Peyer's patch (tissue), 4 donors: Measurements from ENCODE around the gene ICA1L. TPM values are rescaled to one million over a fixed set of nuclear protein-coding genes. Genes with fewer than 3 reads are reported as not detected.

ENCODE experiments used
- DNase-seq, 3 donors: peaks; one replicate each; pipeline ENCODE4 v3.0.0-alpha.2; 2017 to 2019
- H3K27ac ChIP-seq, 4 donors: fragments of 200-600 bp; sonication (generic); one replicate each; pipeline ENCODE4 v1.5.1; 2016 to 2019
- H3K27me3 ChIP-seq, 2 donors: fragments of 200-600 bp; sonication (generic); one replicate each; pipeline ENCODE4 v1.5.1; 2019
- H3K36me3 ChIP-seq, 3 donors: fragments of 200-600 bp; sonication (generic); one replicate each; pipeline ENCODE4 v1.5.1; 2016 to 2019
- H3K4me1 ChIP-seq, 4 donors: fragments of 200-600 bp; sonication (generic); one replicate each; pipeline ENCODE4 v1.5.1; 2016 to 2019
- H3K4me3 ChIP-seq, 4 donors: fragments of 200-600 bp; sonication (generic); 1 replicate in 3 of 4; 2 replicates in 1 of 4; pipeline ENCODE4 v1.5.1; 2016 to 2019; ENCODE audit warnings: mild to moderate bottlenecking in 1 of 4
- H3K9me3 ChIP-seq, 4 donors: fragments of 200-600 bp; sonication (generic); one replicate each; pipeline ENCODE4 v1.5.1; 2016 to 2019; ENCODE audit warnings: mild to moderate bottlenecking in 1 of 4
- CTCF ChIP-seq, 6 experiments: fragments of 450-650 bp in 4 of 6; fragments of 200-600 bp in 2 of 6; sonication (generic) in 1 of 6; IDR thresholded peaks; one replicate each; pipeline ENCODE4 v1.5.1; 2017 to 2019; ENCODE audit warnings: antibody characterized with exemption in 6 of 6, mild to moderate bottlenecking in 3 of 6, moderate library complexity in 1 of 6
- POLR2A ChIP-seq, 2 donors: fragments of 450-650 bp; IDR thresholded peaks; one replicate each; pipeline ENCODE4 v1.5.1; 2017; ENCODE audit warnings: antibody characterized with exemption in 2 of 2, mild to moderate bottlenecking in 2 of 2, moderate library complexity in 2 of 2
- total RNA-seq, 4 donors: library from RNA; depleted of rRNA; stranded (reverse); fragments of >200 nt; gene quantifications; one replicate each; pipeline ENCODE4 v1.1.0, GENCODE V29; 2016

Gene ICA1L
- total RNA-seq, 4 donors from 2014 or later: 2.5 to 6.3 (median 4.9) TPM

GRCh38 chr2:202771741-202772460, 99.7 kb downstream of the ICA1L start:
- H3K27me3 ChIP-seq: no peaks in the 10 kb centered on the region
- no peaks in the 10 kb centered on the region for H3K4me1 ChIP-seq
- peaks cover 0 to 9% (median 0%) of the 10 kb centered on the region in 3 donors for H3K36me3 ChIP-seq
- H3K9me3 ChIP-seq: no peaks in the 10 kb centered on the region
- TF ChIP-seq POLR2A (IDR thresholded peaks at IDR 0.05) (no peak), CTCF (IDR thresholded peaks at IDR 0.05) (no peak)
- H3K4me3 ChIP-seq: no peak overlapping the region
- no peak overlapping the region for H3K27ac ChIP-seq
- no peak for DNase-seq

- H3K4me3 ChIP-seq: no peak overlapping the region
- H3K27ac ChIP-seq: no peak overlapping the region
- peaks cover 0 to 9% (median 0%) of the 10 kb centered on the region in 3 donors for H3K36me3 ChIP-seq
- H3K4me1 ChIP-seq: no peaks in the 10 kb centered on the region
- H3K9me3 ChIP-seq: no peaks in the 10 kb centered on the region
- H3K27me3 ChIP-seq: no peaks in the 10 kb centered on the region
- no peak for DNase-seq
- TF ChIP-seq CTCF (IDR thresholded peaks at IDR 0.05): no peak
- no peak for TF ChIP-seq POLR2A (IDR thresholded peaks at IDR 0.05)
Observed at GRCh38 chr2:202771336-202771735, 100.2 kb downstream of the ICA1L start.

- Histone ChIP-seq H3K36me3 (peaks cover 0 to 14% (median 0%) of the 10 kb centered on the region in 3 donors), H3K9me3 (no peaks in the 10 kb centered on the region), H3K27ac (no peak overlapping the region), H3K27me3 (no peaks in the 10 kb centered on the region), H3K4me3 (no peak overlapping the region), H3K4me1 (no peaks in the 10 kb centered on the region)
- DNase-seq: no peak
- TF ChIP-seq POLR2A (IDR thresholded peaks at IDR 0.05): no peak
- no peak for TF ChIP-seq CTCF (IDR thresholded peaks at IDR 0.05)
Observed at GRCh38 chr2:202769201-202769600, 102.4 kb downstream of the ICA1L start.

DNA sequence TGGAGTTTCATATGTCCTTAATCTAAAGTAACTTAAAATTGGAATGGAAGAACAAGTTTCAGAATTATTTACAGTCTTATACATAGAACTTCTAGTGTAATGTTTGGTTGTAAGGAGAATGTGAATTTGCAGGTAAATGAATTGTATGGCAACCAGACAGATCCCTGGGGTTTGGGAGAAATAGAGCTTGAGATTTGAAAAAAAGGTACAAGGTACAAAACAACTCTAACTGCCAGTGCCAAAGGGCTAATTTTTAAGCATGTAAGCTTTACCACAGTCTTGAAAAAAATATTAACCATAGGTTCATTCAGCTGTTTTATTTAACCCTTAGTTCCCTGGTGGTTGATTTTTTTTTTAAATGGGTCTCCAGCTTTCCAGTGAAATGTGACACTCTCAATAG, 103.3 kb downstream of the ICA1L start:
- DNase-seq: no peak
- H3K4me1 ChIP-seq: no peaks in the 10 kb centered on the region
- no peaks in the 10 kb centered on the region for H3K9me3 ChIP-seq
- no peak overlapping the region for H3K27ac ChIP-seq
- TF ChIP-seq POLR2A (IDR thresholded peaks at IDR 0.05): no peak
- TF ChIP-seq CTCF (IDR thresholded peaks at IDR 0.05): no peak
- H3K27me3 ChIP-seq: no peaks in the 10 kb centered on the region
- H3K4me3 ChIP-seq: no peak overlapping the region
- peaks cover 0 to 14% (median 0%) of the 10 kb centered on the region in 3 donors for H3K36me3 ChIP-seq

- Histone ChIP-seq H3K9me3 (no peaks in the 10 kb centered on the region), H3K4me3 (no peak overlapping the region), H3K27ac (no peak overlapping the region), H3K27me3 (no peaks in the 10 kb centered on the region), H3K36me3 (peaks cover 0 to 16% (median 0%) of the 10 kb centered on the region in 3 donors), H3K4me1 (no peaks in the 10 kb centered on the region)
- TF ChIP-seq POLR2A (IDR thresholded peaks at IDR 0.05): no peak
- DNase-seq: no peak
Observed at GRCh38 chr2:202765436-202765835, 106.1 kb downstream of the ICA1L start.

GRCh38 chr2:202764991-202765390, 106.6 kb downstream of the ICA1L start:
- no peak for TF ChIP-seq CTCF (IDR thresholded peaks at IDR 0.05)
- TF ChIP-seq POLR2A (IDR thresholded peaks at IDR 0.05): no peak
- H3K4me3 ChIP-seq: no peak overlapping the region
- H3K9me3 ChIP-seq: no peaks in the 10 kb centered on the region
- H3K4me1 ChIP-seq: no peaks in the 10 kb centered on the region
- H3K36me3 ChIP-seq: peaks cover 0 to 12% (median 0%) of the 10 kb centered on the region in 3 donors
- no peak overlapping the region for H3K27ac ChIP-seq
- no peak for DNase-seq
- no peaks in the 10 kb centered on the region for H3K27me3 ChIP-seq
